Retinal pigment epithelial cell (primary cell): ENCODE measurements around the gene PBXIP1.
"Not testable (repeated sequence)": the region's sequence is repeated elsewhere in the genome, so short reads cannot be mapped to it uniquely, and the experiment has no call there.

Experiments used
- DNase-seq: peaks from one replicate; pipeline ENCODE4 v3.0.0-alpha.2; 2010; ENCODE audit warnings: low read depth
- H3K4me3 ChIP-seq: 2 replicates; pipeline ENCODE4 v1.5.1; 2011; ENCODE audit warnings: mild to moderate bottlenecking, low read length, control low read depth, moderate library complexity
- CTCF ChIP-seq: conservative IDR thresholded peaks from 2 replicates; pipeline ENCODE4 v1.5.1; 2011; ENCODE audit warnings: low read depth, low read length, control low read depth, inconsistent platforms

The PBXIP1 gene

GRCh38 chr1:154923695-154924094, 32.2 kb downstream of the PBXIP1 start:
- no peak for TF ChIP-seq CTCF
- no peak for DNase-seq
- no peak overlapping the region for H3K4me3 ChIP-seq

GRCh38 chr1:154913273-154913672, 42.6 kb downstream of the PBXIP1 start:
- no peak overlapping the region for H3K4me3 ChIP-seq
- TF ChIP-seq CTCF, result no peak
- no peak for DNase-seq

GRCh38 chr1:154912755-154913154, 43.1 kb downstream of the PBXIP1 start:
- DNase-seq, result no peak
- H3K4me3 ChIP-seq, result no peak overlapping the region
- TF ChIP-seq CTCF, result no peak

- no peak for TF ChIP-seq CTCF
- no peak overlapping the region for H3K4me3 ChIP-seq
- no peak for DNase-seq
These were observed 44.0 kb downstream of the PBXIP1 start for GRCh38 chr1:154911691-154912550.

GRCh38 chr1:154910851-154911250, 45.0 kb downstream of the PBXIP1 start:
- H3K4me3 ChIP-seq, result no peak overlapping the region
- TF ChIP-seq CTCF, result no peak
- no peak for DNase-seq

GRCh38 chr1:154908937-154909336, 47.0 kb downstream of the PBXIP1 start:
- no peak overlapping the region for H3K4me3 ChIP-seq
- TF ChIP-seq CTCF, result no peak
- DNase-seq, result no peak

- H3K4me3 ChIP-seq, DNase-seq: not testable (repeated sequence)
These were observed 47.8 kb downstream of the PBXIP1 start for GRCh38 chr1:154908129-154908528.
